ENCODE data around the gene MKLN1. TPM values are rescaled to one million over a fixed set of nuclear protein-coding genes. Genes with fewer than 3 reads are reported as not detected.

Gene MKLN1
- total and polyA plus RNA-seq, 2 of the 13 experiments (the other 11 are each of a cell fraction or from before 2014, with no cell fraction given) = 33.6 to 43.5 TPM

DNA sequence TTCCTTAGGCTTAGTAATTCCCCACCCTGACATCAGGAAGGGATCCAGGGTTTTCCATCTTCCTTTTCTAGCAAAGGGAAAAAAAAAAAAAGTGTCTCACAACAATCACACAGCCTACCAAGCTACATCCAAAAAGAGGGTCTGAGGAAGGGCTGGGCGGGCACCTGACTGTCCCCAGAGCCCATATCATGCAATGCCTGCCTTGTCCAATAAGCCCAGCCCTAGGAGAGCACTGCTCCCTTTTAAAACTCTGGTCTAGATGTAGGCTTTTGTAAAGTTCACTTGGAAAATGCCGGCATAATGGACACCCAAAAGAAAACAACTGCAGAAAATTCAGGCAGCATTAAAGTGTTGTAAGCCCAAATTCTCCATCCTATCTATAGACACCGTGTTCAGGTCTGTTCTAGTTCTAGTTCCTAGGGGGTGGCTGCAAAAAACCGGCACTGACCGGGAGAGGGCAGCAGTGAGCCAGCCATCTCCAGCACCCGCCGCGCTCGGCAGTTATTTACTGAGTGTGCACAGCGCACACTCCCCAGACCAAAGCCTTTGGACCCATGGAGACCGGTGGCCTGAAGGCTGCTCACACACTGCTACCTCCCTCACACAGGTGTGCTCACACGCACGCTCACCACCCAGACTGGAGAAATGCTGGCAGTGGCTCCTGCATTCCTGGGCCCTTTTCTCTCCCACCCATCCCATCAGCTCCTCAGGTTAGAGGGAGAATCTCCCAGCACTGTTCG is 180.1 kb downstream of the MKLN1 start (continued):
- TF ChIP-seq ZNF567 (CRISPR knock-in tag; IDR thresholded peaks at IDR 0.05; ENCODE audit: borderline replicate concordance) = no peak
- TF ChIP-seq, protein P1, sequence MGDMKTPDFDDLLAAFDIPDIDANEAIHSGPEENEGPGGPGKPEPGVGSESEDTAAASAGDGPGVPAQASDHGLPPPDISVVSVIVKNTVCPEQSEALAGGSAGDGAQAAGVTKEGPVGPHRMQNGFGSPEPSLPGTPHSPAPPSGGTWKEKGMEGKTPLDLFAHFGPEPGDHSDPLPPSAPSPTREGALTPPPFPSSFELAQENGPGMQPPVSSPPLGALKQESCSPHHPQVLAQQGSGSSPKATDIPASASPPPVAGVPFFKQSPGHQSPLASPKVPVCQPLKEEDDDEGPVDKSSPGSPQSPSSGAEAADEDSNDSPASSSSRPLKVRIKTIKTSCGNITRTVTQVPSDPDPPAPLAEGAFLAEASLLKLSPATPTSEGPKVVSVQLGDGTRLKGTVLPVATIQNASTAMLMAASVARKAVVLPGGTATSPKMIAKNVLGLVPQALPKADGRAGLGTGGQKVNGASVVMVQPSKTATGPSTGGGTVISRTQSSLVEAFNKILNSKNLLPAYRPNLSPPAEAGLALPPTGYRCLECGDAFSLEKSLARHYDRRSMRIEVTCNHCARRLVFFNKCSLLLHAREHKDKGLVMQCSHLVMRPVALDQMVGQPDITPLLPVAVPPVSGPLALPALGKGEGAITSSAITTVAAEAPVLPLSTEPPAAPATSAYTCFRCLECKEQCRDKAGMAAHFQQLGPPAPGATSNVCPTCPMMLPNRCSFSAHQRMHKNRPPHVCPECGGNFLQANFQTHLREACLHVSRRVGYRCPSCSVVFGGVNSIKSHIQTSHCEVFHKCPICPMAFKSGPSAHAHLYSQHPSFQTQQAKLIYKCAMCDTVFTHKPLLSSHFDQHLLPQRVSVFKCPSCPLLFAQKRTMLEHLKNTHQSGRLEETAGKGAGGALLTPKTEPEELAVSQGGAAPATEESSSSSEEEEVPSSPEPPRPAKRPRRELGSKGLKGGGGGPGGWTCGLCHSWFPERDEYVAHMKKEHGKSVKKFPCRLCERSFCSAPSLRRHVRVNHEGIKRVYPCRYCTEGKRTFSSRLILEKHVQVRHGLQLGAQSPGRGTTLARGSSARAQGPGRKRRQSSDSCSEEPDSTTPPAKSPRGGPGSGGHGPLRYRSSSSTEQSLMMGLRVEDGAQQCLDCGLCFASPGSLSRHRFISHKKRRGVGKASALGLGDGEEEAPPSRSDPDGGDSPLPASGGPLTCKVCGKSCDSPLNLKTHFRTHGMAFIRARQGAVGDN (CRISPR knock-in tag; IDR thresholded peaks at IDR 0.05) = peak; percentile 68
- TF ChIP-seq, protein P2, sequence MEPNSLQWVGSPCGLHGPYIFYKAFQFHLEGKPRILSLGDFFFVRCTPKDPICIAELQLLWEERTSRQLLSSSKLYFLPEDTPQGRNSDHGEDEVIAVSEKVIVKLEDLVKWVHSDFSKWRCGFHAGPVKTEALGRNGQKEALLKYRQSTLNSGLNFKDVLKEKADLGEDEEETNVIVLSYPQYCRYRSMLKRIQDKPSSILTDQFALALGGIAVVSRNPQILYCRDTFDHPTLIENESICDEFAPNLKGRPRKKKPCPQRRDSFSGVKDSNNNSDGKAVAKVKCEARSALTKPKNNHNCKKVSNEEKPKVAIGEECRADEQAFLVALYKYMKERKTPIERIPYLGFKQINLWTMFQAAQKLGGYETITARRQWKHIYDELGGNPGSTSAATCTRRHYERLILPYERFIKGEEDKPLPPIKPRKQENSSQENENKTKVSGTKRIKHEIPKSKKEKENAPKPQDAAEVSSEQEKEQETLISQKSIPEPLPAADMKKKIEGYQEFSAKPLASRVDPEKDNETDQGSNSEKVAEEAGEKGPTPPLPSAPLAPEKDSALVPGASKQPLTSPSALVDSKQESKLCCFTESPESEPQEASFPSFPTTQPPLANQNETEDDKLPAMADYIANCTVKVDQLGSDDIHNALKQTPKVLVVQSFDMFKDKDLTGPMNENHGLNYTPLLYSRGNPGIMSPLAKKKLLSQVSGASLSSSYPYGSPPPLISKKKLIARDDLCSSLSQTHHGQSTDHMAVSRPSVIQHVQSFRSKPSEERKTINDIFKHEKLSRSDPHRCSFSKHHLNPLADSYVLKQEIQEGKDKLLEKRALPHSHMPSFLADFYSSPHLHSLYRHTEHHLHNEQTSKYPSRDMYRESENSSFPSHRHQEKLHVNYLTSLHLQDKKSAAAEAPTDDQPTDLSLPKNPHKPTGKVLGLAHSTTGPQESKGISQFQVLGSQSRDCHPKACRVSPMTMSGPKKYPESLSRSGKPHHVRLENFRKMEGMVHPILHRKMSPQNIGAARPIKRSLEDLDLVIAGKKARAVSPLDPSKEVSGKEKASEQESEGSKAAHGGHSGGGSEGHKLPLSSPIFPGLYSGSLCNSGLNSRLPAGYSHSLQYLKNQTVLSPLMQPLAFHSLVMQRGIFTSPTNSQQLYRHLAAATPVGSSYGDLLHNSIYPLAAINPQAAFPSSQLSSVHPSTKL (CRISPR knock-in tag; IDR thresholded peaks at IDR 0.05) = peak; percentile 40; the same call in 1 of the 2 replicates
- TF ChIP-seq NFIB (CRISPR knock-in tag; IDR thresholded peaks at IDR 0.05; ENCODE audit: borderline replicate concordance) = no peak
- TF ChIP-seq, protein P3, sequence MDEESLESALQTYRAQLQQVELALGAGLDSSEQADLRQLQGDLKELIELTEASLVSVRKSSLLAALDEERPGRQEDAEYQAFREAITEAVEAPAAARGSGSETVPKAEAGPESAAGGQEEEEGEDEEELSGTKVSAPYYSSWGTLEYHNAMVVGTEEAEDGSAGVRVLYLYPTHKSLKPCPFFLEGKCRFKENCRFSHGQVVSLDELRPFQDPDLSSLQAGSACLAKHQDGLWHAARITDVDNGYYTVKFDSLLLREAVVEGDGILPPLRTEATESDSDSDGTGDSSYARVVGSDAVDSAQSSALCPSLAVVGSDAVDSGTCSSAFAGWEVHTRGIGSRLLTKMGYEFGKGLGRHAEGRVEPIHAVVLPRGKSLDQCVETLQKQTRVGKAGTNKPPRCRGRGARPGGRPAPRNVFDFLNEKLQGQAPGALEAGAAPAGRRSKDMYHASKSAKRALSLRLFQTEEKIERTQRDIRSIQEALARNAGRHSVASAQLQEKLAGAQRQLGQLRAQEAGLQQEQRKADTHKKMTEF (CRISPR knock-in tag; IDR thresholded peaks at IDR 0.05) = 0 out of 2 replicates have a peak, but pooled peaks have one; percentile 22
- TF ChIP-seq ZSCAN20 (CRISPR knock-in tag; IDR thresholded peaks at IDR 0.05; ENCODE audit: borderline replicate concordance) = no peak
- no peak for TF ChIP-seq TBP (CRISPR knock-in tag; IDR thresholded peaks at IDR 0.05)
- peak in 1 of 2 experiments; percentile 19; a peak in 1 of 4 replicates for TF ChIP-seq NR2F1 (CRISPR knock-in tag; IDR thresholded peaks at IDR 0.05)
- 0 out of 2 replicates have a peak, but pooled peaks have one; percentile 20 for TF ChIP-seq SAP130 (CRISPR knock-in tag; IDR thresholded peaks at IDR 0.05; ENCODE audit: low read depth)
- TF ChIP-seq GATAD2A (CRISPR knock-in tag; IDR thresholded peaks at IDR 0.05) = peak; percentile 36; the same call in 1 of the 2 replicates
- TF ChIP-seq ERF (CRISPR knock-in tag; IDR thresholded peaks at IDR 0.05) = 0 out of 2 replicates have a peak, but pooled peaks have one; percentile 39
- no peak for TF ChIP-seq ZIK1 (CRISPR knock-in tag; IDR thresholded peaks at IDR 0.05; ENCODE audit: borderline replicate concordance, low read depth)
- no peak for TF ChIP-seq NONO (IDR thresholded peaks at IDR 0.05)
- TF ChIP-seq NONO (CRISPR knock-in tag; conservative IDR thresholded peaks at IDR 0.05) = peak; percentile 55
- TF ChIP-seq PAWR (CRISPR knock-in tag; IDR thresholded peaks at IDR 0.05; ENCODE audit: borderline replicate concordance) = no peak
- no peak for TF ChIP-seq NRL (CRISPR knock-in tag; IDR thresholded peaks at IDR 0.05; ENCODE audit: borderline replicate concordance)
- peak; percentile 22; the same call in 1 of the 2 replicates for TF ChIP-seq MYC (CRISPR knock-in tag; IDR thresholded peaks at IDR 0.05; ENCODE audit: borderline replicate concordance)
- no peak for TF ChIP-seq TCF12 (IDR thresholded peaks at IDR 0.05)
- TF ChIP-seq TCF12 (CRISPR knock-in tag; IDR thresholded peaks at IDR 0.05) = no peak
- 0 out of 2 replicates have a peak, but pooled peaks have one; percentile 59 for TF ChIP-seq CCDC6 (CRISPR knock-in tag; IDR thresholded peaks at IDR 0.05)
- peak; percentile 68 for TF ChIP-seq AGO2 (optimal IDR thresholded peaks at IDR 0.05; ENCODE audit: low read depth, low read length)

Data from HepG2 (cell line).